Measurements from ENCODE around the gene ARID1B. TPM values are rescaled to one million over a fixed set of nuclear protein-coding genes. Genes with fewer than 3 reads are reported as not detected.

The ARID1B gene
- total and polyA plus RNA-seq, 2 of the 4 experiments (the other 2 are of a cell fraction): 14.5 to 20.1 TPM

- Histone ChIP-seq H3K9ac (ENCODE audit: low read depth, low read length) (peak overlapping the region; percentile 54), H2BK120ac (ENCODE audit: low read depth, low read length) (peak overlapping the region; percentile 61), H3K36me3 (ENCODE audit: control insufficient read depth, insufficient read depth, low read length) (no peaks in the 10 kb centered on the region), H2BK5ac (ENCODE audit: low read depth, low read length, poor library complexity, severe bottlenecking) (peak overlapping the region; percentile 18), H3K18ac (ENCODE audit: low read depth, low read length) (peak overlapping the region; percentile 86), H3K9me1 (ENCODE audit: insufficient read depth, low read length) (peaks cover 9% of the 10 kb centered on the region), H4K5ac (ENCODE audit: low read depth, low read length) (peak overlapping the region; percentile 72), H3K9me3 (ENCODE audit: control insufficient read depth, insufficient read depth, low read length) (no peaks in the 10 kb centered on the region), H3K56ac (ENCODE audit: extremely low read depth, insufficient read depth, low read length) (no peak overlapping the region), H3K4me3 (ENCODE audit: insufficient read depth, low read depth, low read length) (peak overlapping the region; percentile 58), H3K4me2 (ENCODE audit: low read depth, low read length) (peak overlapping the region; percentile 100), H3K14ac (replicated peaks; ENCODE audit: low read depth, low read length) (peak overlapping the region; percentile 27), H2BK15ac (ENCODE audit: low read depth, low read length) (peak overlapping the region; percentile 10; the same call in 1 of the 3 replicates), H4K8ac (ENCODE audit: low read depth in 2 of 2, low read length in 2 of 2) (peak overlapping the region in 1 of 2 experiments; percentile 67; a peak in 2 of 4 replicates), H3K4ac (ENCODE audit: low read depth, low read length) (peak overlapping the region; percentile 53), H2AFZ (replicated peaks; ENCODE audit: low read length, poor library complexity) (no peak overlapping the region), H3K23ac (ENCODE audit: low read depth, low read length) (no peak overlapping the region), H3K27ac (ENCODE audit: insufficient read depth, low read length) (peak overlapping the region; percentile 79), H3K4me1 (ENCODE audit: control insufficient read depth, insufficient read depth, low read length) (peaks cover 5% of the 10 kb centered on the region), H3K27me3 (ENCODE audit: control insufficient read depth, insufficient read depth, low read length) (no peaks in the 10 kb centered on the region), H4K20me1 (ENCODE audit: insufficient read depth, low read length) (peaks cover 17% of the 10 kb centered on the region), H2AK5ac (ENCODE audit: low read depth, low read length) (peak overlapping the region; percentile 80; the same call in 1 of the 2 replicates), H2AK9ac (replicated peaks; ENCODE audit: low read depth, low read length, poor library complexity) (peak overlapping the region; percentile 35), H2BK20ac (ENCODE audit: low read depth, low read length) (no peak overlapping the region), H4K91ac (ENCODE audit: insufficient read depth, low read depth, low read length) (peak overlapping the region; percentile 54; the same call in 1 of the 2 replicates), H3K79me1 (ENCODE audit: low read depth in 1 of 2, low read length in 2 of 2) (peaks cover 15 to 60% of the 10 kb centered on the region in 2 experiments)
- TF ChIP-seq MXI1 (IDR thresholded peaks at IDR 0.05; ENCODE audit: borderline replicate concordance, low read depth, low read length) (0 out of 2 replicates have a peak, but pooled peaks have one; percentile 31), RCOR1 (IDR thresholded peaks at IDR 0.05; ENCODE audit: insufficient replicate concordance, low read length) (no peak), USF2 (IDR thresholded peaks at IDR 0.05; ENCODE audit: low read depth, low read length) (peak; percentile 49; the same call in 1 of the 2 replicates), CEBPB (IDR thresholded peaks at IDR 0.05; ENCODE audit: low read depth, low read length) (peak; percentile 80), MAFK (IDR thresholded peaks at IDR 0.05; ENCODE audit: low read depth, low read length) (peak; percentile 100)
- dilution Hi-C loops (cut with HindIII; ENCODE audit: low sequenced_read_pairs, unreplicated experiment): no loop called here
- WGBS, 2 experiments (ENCODE audit: extremely low coverage in 2 of 2, insufficient read length in 1 of 2): no CpG with 5 or more reads among the region's 10 CpGs
- ChIA-PET CTCF (interaction anchor here (1.1 kb wide), 1 partner anchor 9 kb away, joined by 4 read pairs; no protein-coding TSS in a partner anchor), POLR2A (ENCODE audit: unreplicated experiment) (no interaction called here)
- intact Hi-C loops (cut with micrococcal nuclease): no loop called here
- DNase-seq (peak; percentile 63), ATAC-seq (ENCODE audit: low read depth) (peak; percentile 77)
- in situ Hi-C loops (cut with MboI; ENCODE audit: low sequenced_read_pairs): no loop called here
- BruUV-seq (replicated peaks): no TSS peak
Measured at GRCh38 chr6:156963712-156964700, 186.8 kb downstream of the ARID1B start.

Measured in IMR-90 (cell line).